GM12864 (cell line): ENCODE data around the gene CTSC.

Experiments
- DNase-seq: peaks from one replicate; pipeline ENCODE4 v3.0.0-alpha.2; 2011; ENCODE audit warnings: low read depth
- H3K4me3 ChIP-seq: 2 replicates; pipeline ENCODE4 v1.5.1; 2011; ENCODE audit warnings: mild to moderate bottlenecking, low read depth, low read length, control low read depth
- CTCF ChIP-seq: IDR thresholded peaks from 2 replicates; pipeline ENCODE4 v1.5.1; 2011; ENCODE audit warnings: low read depth, mild to moderate bottlenecking, moderate library complexity, low read length, control low read depth, inconsistent platforms; ENCODE audit errors: missing control alignments

Gene CTSC

GRCh38 chr11:88337181-88337986, at the start of gene CTSC:
TSS of gene CTSC (minus strand) at chr11:88337736. CDS start at chr11:88337672, 64 bp downstream.
- DNase-seq, result peak; percentile 83

GRCh38 chr11:88384669-88385005, 47.1 kb upstream of the CTSC start:
- no peak overlapping the region for H3K4me3 ChIP-seq
- no peak for TF ChIP-seq CTCF
- DNase-seq, result no peak

More at GRCh38 chr11:88337181-88337986, at the start of gene CTSC:
- H3K4me3 ChIP-seq, result peak within 1 kb of the TSS; percentile 90
- no peak for TF ChIP-seq CTCF

- H3K4me3 ChIP-seq, result no peak overlapping the region
- TF ChIP-seq CTCF, result no peak
- no peak for DNase-seq
Observed at GRCh38 chr11:88384004-88384668, 46.6 kb upstream of the CTSC start.

- no peak for DNase-seq
- no peak overlapping the region for H3K4me3 ChIP-seq
- TF ChIP-seq CTCF, result no peak
Observed at GRCh38 chr11:88383447-88383846, 45.9 kb upstream of the CTSC start.

GRCh38 chr11:88379130-88379529, 41.6 kb upstream of the CTSC start:
- no peak for TF ChIP-seq CTCF
- H3K4me3 ChIP-seq, result no peak overlapping the region
- DNase-seq, result no peak

GRCh38 chr11:88378422-88379066, 41.0 kb upstream of the CTSC start:
- no peak for DNase-seq
- no peak for TF ChIP-seq CTCF
- H3K4me3 ChIP-seq, result no peak overlapping the region

GRCh38 chr11:88377646-88378045, 40.1 kb upstream of the CTSC start:
- no peak for DNase-seq
- no peak overlapping the region for H3K4me3 ChIP-seq

More at GRCh38 chr11:88377646-88378045, 40.1 kb upstream of the CTSC start:
- TF ChIP-seq CTCF, result no peak
